ENCODE data around the gene GALNS. TPM values are rescaled to one million over a fixed set of nuclear protein-coding genes. Genes with fewer than 3 reads are reported as not detected.
A peak's percentile ranks its signal among the peaks of the same experiment; 100 is the strongest.

The GALNS gene
- total and polyA plus RNA-seq, 2 of the 13 experiments (the other 11 are each of a cell fraction or from before 2014, with no cell fraction given), result 9.2 to 9.8 TPM

- TF ChIP-seq HMGXB4 (CRISPR knock-in tag; IDR thresholded peaks at IDR 0.05; ENCODE audit: borderline replicate concordance in 1 of 2, low read depth in 1 of 2), result 0 out of 4 replicates have a peak, but pooled peaks of 1 of the 2 experiments have one; percentile 24
- TF ChIP-seq PITX1 (CRISPR knock-in tag; IDR thresholded peaks at IDR 0.05), result peak; percentile 70; the same call in 1 of the 2 replicates
- TF ChIP-seq ZNF672 (CRISPR knock-in tag; IDR thresholded peaks at IDR 0.05), result no peak
- peak; percentile 89 for TF ChIP-seq AGO2 (optimal IDR thresholded peaks at IDR 0.05; ENCODE audit: low read depth, low read length)
- peak; percentile 40; the same call in 1 of the 2 replicates for TF ChIP-seq ZNF776 (CRISPR knock-in tag; IDR thresholded peaks at IDR 0.05)
- no peak for TF ChIP-seq SMARCC2 (IDR thresholded peaks at IDR 0.05)
- TF ChIP-seq SKI (IDR thresholded peaks at IDR 0.05; ENCODE audit: partially characterized antibody), result no peak
- no peak for TF ChIP-seq DNMT3B (CRISPR knock-in tag; conservative IDR thresholded peaks at IDR 0.05)
- peak; percentile 48 for TF ChIP-seq RAD21 (CRISPR knock-in tag; IDR thresholded peaks at IDR 0.05)
- TF ChIP-seq FOXA3 (CRISPR knock-in tag; IDR thresholded peaks at IDR 0.05), result peak; percentile 33; the same call in 1 of the 2 replicates
- TF ChIP-seq ZNF644 (CRISPR knock-in tag; IDR thresholded peaks at IDR 0.05; ENCODE audit: low read depth), result no peak
- no peak for TF ChIP-seq ELK4 (CRISPR knock-in tag; IDR thresholded peaks at IDR 0.05; ENCODE audit: borderline replicate concordance)
- TF ChIP-seq EED (CRISPR knock-in tag; IDR thresholded peaks at IDR 0.05), result no peak
- peak; percentile 83; the same call in 1 of the 2 replicates for TF ChIP-seq TGIF2 (CRISPR knock-in tag; IDR thresholded peaks at IDR 0.05)
- TF ChIP-seq NRL (CRISPR knock-in tag; IDR thresholded peaks at IDR 0.05; ENCODE audit: borderline replicate concordance), result peak; percentile 88; the same call in 1 of the 2 replicates
- peak; percentile 24; the same call in 1 of the 2 replicates for TF ChIP-seq TEF (CRISPR knock-in tag; IDR thresholded peaks at IDR 0.05)
- peak; percentile 54; the same call in 1 of the 2 replicates for TF ChIP-seq PAXIP1 (CRISPR knock-in tag; conservative IDR thresholded peaks at IDR 0.05)
- TF ChIP-seq ZNF276 (CRISPR knock-in tag; IDR thresholded peaks at IDR 0.05; ENCODE audit: low read depth), result no peak
- no peak for TF ChIP-seq NCOA1 (CRISPR knock-in tag; IDR thresholded peaks at IDR 0.05)
- no peak for TF ChIP-seq GTF3A (CRISPR knock-in tag; conservative IDR thresholded peaks at IDR 0.05)
- TF ChIP-seq NCOA2 (CRISPR knock-in tag; IDR thresholded peaks at IDR 0.05), result no peak; the same call in 1 of the 2 replicates
These were observed 52.0 kb downstream of the GALNS start (continued) for GRCh38 chr16:88804552-88805339.
